Measurements from ENCODE around the gene KRT79.
"Not testable (repeated sequence)": the region's sequence is repeated elsewhere in the genome, so short reads cannot be mapped to it uniquely, and the experiment has no call there.

The KRT79 gene

GRCh38 chr12:52833922-52834726 is at the start of gene KRT79:
TSS of gene KRT79 (minus strand) at chr12:52834311. CDS start at chr12:52834260, 51 bp downstream.
- DNase-seq (ENCODE audit: low read depth), result no peak

GRCh38 chr12:52880499-52880898 is 46.4 kb upstream of the KRT79 start:
- DNase-seq (ENCODE audit: low read depth), result not testable (repeated sequence)

- peak; percentile 55 for DNase-seq (ENCODE audit: low read depth)
Observed at GRCh38 chr12:52879394-52880351, 45.6 kb upstream of the KRT79 start.

- DNase-seq (ENCODE audit: low read depth), result no peak
Observed at GRCh38 chr12:52878507-52879393, 44.6 kb upstream of the KRT79 start.

- no peak for DNase-seq (ENCODE audit: low read depth)
Observed at GRCh38 chr12:52877242-52877641, 43.1 kb upstream of the KRT79 start.

GRCh38 chr12:52876372-52876771 is 42.3 kb upstream of the KRT79 start:
- no peak for DNase-seq (ENCODE audit: low read depth)

- no peak for DNase-seq (ENCODE audit: low read depth)
Observed at GRCh38 chr12:52874573-52875435, 40.7 kb upstream of the KRT79 start.

- peak; percentile 52 for DNase-seq (ENCODE audit: low read depth)
Observed at GRCh38 chr12:52873832-52874572, 39.9 kb upstream of the KRT79 start.

- no peak for DNase-seq (ENCODE audit: low read depth)
Observed at GRCh38 chr12:52873513-52873831, 39.4 kb upstream of the KRT79 start.

- no peak for DNase-seq (ENCODE audit: low read depth)
Observed at GRCh38 chr12:52872644-52873389, 38.7 kb upstream of the KRT79 start.

- no peak for DNase-seq (ENCODE audit: low read depth)
Observed at GRCh38 chr12:52871291-52872039, 37.4 kb upstream of the KRT79 start.

GRCh38 chr12:52870361-52871290 is 36.5 kb upstream of the KRT79 start:
- peak; percentile 75 for DNase-seq (ENCODE audit: low read depth)

- peak; percentile 14 for DNase-seq (ENCODE audit: low read depth)
Observed at GRCh38 chr12:52867642-52868041, 33.5 kb upstream of the KRT79 start.

GRCh38 chr12:52867152-52867551 is 33.0 kb upstream of the KRT79 start:
- no peak for DNase-seq (ENCODE audit: low read depth)

GRCh38 chr12:52865090-52865944 is 31.2 kb upstream of the KRT79 start:
- no peak for DNase-seq (ENCODE audit: low read depth)

GRCh38 chr12:52862023-52862422 is 27.9 kb upstream of the KRT79 start:
- no peak for DNase-seq (ENCODE audit: low read depth)

- no peak for DNase-seq (ENCODE audit: low read depth)
Observed at GRCh38 chr12:52861511-52861910, 27.4 kb upstream of the KRT79 start.
